ENCODE results near the gene FITM2.

DNA sequence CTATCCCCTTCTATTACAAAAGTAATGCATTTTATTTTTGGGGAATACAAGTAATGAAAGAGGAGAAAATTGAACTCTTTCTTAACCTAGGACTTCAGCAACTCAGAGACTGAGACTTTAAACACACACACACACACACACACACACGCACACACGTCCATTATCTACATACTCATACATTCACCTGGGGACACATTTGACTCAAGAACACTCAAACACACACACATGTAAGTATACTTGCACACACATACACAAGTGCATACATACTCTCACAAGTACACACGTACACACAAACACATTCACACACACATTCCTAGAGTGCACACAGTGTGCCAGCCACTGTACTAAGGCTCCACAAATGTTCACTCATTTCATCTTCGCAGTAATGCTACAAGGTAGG, 23.7 kb upstream of the FITM2 start:
- no peak for TF ChIP-seq CTCF (IDR thresholded peaks at IDR 0.05)
- TF ChIP-seq, protein P1, sequence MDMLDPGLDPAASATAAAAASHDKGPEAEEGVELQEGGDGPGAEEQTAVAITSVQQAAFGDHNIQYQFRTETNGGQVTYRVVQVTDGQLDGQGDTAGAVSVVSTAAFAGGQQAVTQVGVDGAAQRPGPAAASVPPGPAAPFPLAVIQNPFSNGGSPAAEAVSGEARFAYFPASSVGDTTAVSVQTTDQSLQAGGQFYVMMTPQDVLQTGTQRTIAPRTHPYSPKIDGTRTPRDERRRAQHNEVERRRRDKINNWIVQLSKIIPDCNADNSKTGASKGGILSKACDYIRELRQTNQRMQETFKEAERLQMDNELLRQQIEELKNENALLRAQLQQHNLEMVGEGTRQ (IDR thresholded peaks at IDR 0.05): no peak

Data from A549 (cell line).